HG03095 (cell line): Measurements from ENCODE around the gene PTGER3.
A peak's percentile ranks its signal among the peaks of the same experiment; 100 is the strongest.
"Not testable (repeated sequence)": the region's sequence is repeated elsewhere in the genome, so short reads cannot be mapped to it uniquely, and the experiment has no call there.

ENCODE experiments used
- ATAC-seq: cut with Tn5 transposase; IDR thresholded peaks from one replicate; pipeline ENCODE4 v1.9.1; 2021; ENCODE audit warnings: moderate library complexity; ENCODE audit not compliant: unreplicated experiment

PTGER3 gene

GRCh38 chr1:71014178-71014579 lies 33.4 kb downstream of the PTGER3 start:
- no peak for ATAC-seq

- ATAC-seq = no peak
These were observed 44.7 kb downstream of the PTGER3 start for GRCh38 chr1:71002709-71003475.

- ATAC-seq = no peak
These were observed 46.0 kb downstream of the PTGER3 start for GRCh38 chr1:71001624-71002023.

- no peak for ATAC-seq
These were observed 49.8 kb downstream of the PTGER3 start for GRCh38 chr1:70997793-70998192.

GRCh38 chr1:70994753-70995268 lies 52.8 kb downstream of the PTGER3 start:
- no peak for ATAC-seq

- no peak for ATAC-seq
These were observed 53.8 kb downstream of the PTGER3 start for GRCh38 chr1:70993798-70994197.

GRCh38 chr1:70992521-70992920 lies 55.1 kb downstream of the PTGER3 start:
- no peak for ATAC-seq

GRCh38 chr1:70990469-70991253 lies 57.0 kb downstream of the PTGER3 start:
- ATAC-seq = no peak

- ATAC-seq = no peak
These were observed 60.1 kb downstream of the PTGER3 start for GRCh38 chr1:70987497-70987896.

- not testable (repeated sequence) for ATAC-seq
These were observed 61.8 kb downstream of the PTGER3 start for GRCh38 chr1:70985776-70986225.

GRCh38 chr1:70985278-70985677 lies 62.3 kb downstream of the PTGER3 start:
- not testable (repeated sequence) for ATAC-seq

GRCh38 chr1:70980361-70980760 lies 67.3 kb downstream of the PTGER3 start:
- ATAC-seq = no peak

- no peak for ATAC-seq
These were observed 67.7 kb downstream of the PTGER3 start for GRCh38 chr1:70979881-70980280.

- ATAC-seq = no peak
These were observed 68.3 kb downstream of the PTGER3 start for GRCh38 chr1:70979313-70979712.

GRCh38 chr1:70978623-70979022 lies 69.0 kb downstream of the PTGER3 start:
- ATAC-seq = no peak

GRCh38 chr1:70977575-70977974 lies 70.0 kb downstream of the PTGER3 start:
- ATAC-seq = no peak

- no peak for ATAC-seq
These were observed 70.6 kb downstream of the PTGER3 start for GRCh38 chr1:70977041-70977440.

- ATAC-seq = no peak
These were observed 73.9 kb downstream of the PTGER3 start for GRCh38 chr1:70973754-70974153.

- no peak for ATAC-seq
These were observed 77.2 kb downstream of the PTGER3 start for GRCh38 chr1:70970407-70970806.

- ATAC-seq = peak; percentile 82
These were observed 81.5 kb downstream of the PTGER3 start for GRCh38 chr1:70966018-70966638.

- ATAC-seq = no peak
These were observed 84.2 kb downstream of the PTGER3 start for GRCh38 chr1:70963374-70963773.
